GM23248 (cell line): ENCODE data around the gene USP24. TPM values are rescaled to one million over a fixed set of nuclear protein-coding genes. Genes with fewer than 3 reads are reported as not detected.
"Not testable (repeated sequence)": the region's sequence is repeated elsewhere in the genome, so short reads cannot be mapped to it uniquely, and the experiment has no call there.

ENCODE experiments used
- DNase-seq: peaks from one replicate; pipeline ENCODE4 v3.0.0-alpha.2; 2015
- H2AFZ ChIP-seq: fragments of 200-600 bp; sonication (generic); 2 replicates; pipeline ENCODE4 v1.6.1; 2016; ENCODE audit warnings: antibody characterized with exemption
- H3F3A ChIP-seq: fragments of 200-600 bp; sonication (generic); 2 replicates; pipeline ENCODE4 v1.6.1; 2016; ENCODE audit warnings: mild to moderate bottlenecking, antibody characterized with exemption, mixed run types; ENCODE audit not compliant: insufficient read depth
- H3K27ac ChIP-seq: fragments of 200-600 bp; sonication (generic); 2 replicates; pipeline ENCODE4 v1.5.1; 2016; ENCODE audit warnings: mild to moderate bottlenecking
- H3K27me3 ChIP-seq: fragments of 200-600 bp; sonication (generic); replicated peaks from 2 replicates; pipeline ENCODE4 v1.6.1; 2016; ENCODE audit warnings: mild to moderate bottlenecking; ENCODE audit not compliant: insufficient read depth
- H3K36me3 ChIP-seq: fragments of 200-600 bp; sonication (generic); 2 replicates; pipeline ENCODE4 v1.6.1; 2016; ENCODE audit warnings: low read depth, mild to moderate bottlenecking
- H3K4me1 ChIP-seq: fragments of 200-600 bp; sonication (generic); 2 replicates; pipeline ENCODE4 v1.6.1; 2016; ENCODE audit warnings: mild to moderate bottlenecking; ENCODE audit not compliant: insufficient read depth
- H3K4me2 ChIP-seq: fragments of 200-600 bp; sonication (generic); one replicate; pipeline ENCODE4 v1.6.1; 2016; ENCODE audit warnings: mild to moderate bottlenecking; ENCODE audit not compliant: unreplicated experiment
- H3K4me3 ChIP-seq: fragments of 200-600 bp; sonication (generic); 2 replicates; pipeline ENCODE4 v1.5.1; 2016; ENCODE audit warnings: mild to moderate bottlenecking
- H3K79me2 ChIP-seq: fragments of 200-600 bp; sonication (generic); 2 replicates; pipeline ENCODE4 v1.6.1; 2016; ENCODE audit warnings: mild to moderate bottlenecking; ENCODE audit not compliant: insufficient read depth
- H3K9ac ChIP-seq: fragments of 200-600 bp; sonication (generic); 2 replicates; pipeline ENCODE4 v1.6.1; 2016; ENCODE audit warnings: mild to moderate bottlenecking
- H3K9me2 ChIP-seq: fragments of 200-600 bp; sonication (generic); 2 replicates; pipeline ENCODE4 v1.6.1; 2016; ENCODE audit warnings: mixed run types, mild to moderate bottlenecking, moderate library complexity; ENCODE audit not compliant: insufficient read depth
- H3K9me3 ChIP-seq: fragments of 200-600 bp; sonication (generic); one replicate; pipeline ENCODE4 v1.6.1; 2017; ENCODE audit warnings: low read depth
- H4K20me1 ChIP-seq: fragments of 200-600 bp; sonication (generic); 2 replicates; pipeline ENCODE4 v1.6.0; 2016; ENCODE audit not compliant: insufficient read depth
- EZH2 ChIP-seq: fragments of 200-600 bp; sonication (generic); IDR thresholded peaks from 2 replicates; pipeline ENCODE4 v1.6.1; 2018; ENCODE audit warnings: antibody characterized with exemption, mild to moderate bottlenecking; ENCODE audit not compliant: insufficient read depth, poor library complexity, severe bottlenecking
- EZH2phosphoT487 ChIP-seq: fragments of 200-600 bp; sonication (generic); IDR thresholded peaks from 2 replicates; pipeline ENCODE4 v1.6.1; 2018; ENCODE audit warnings: antibody characterized with exemption, moderate library complexity, mild to moderate bottlenecking, low read depth; ENCODE audit not compliant: insufficient read depth
- WGBS, 2 experiments: methylation state at CpG; one replicate each; pipeline ENCODE4 v1.1.6; 2015 to 2017; ENCODE audit warnings: low lambda C conversion rate in 2 of 2, low coverage in 1 of 2; ENCODE audit errors: missing lambda C conversion rate in 2 of 2; 5-methylcytosine and 5-hydroxymethylcytosine counted together
- in situ Hi-C: fragments of 300-500 bp; cut with MboI; formaldehyde crosslinking; loops from 2 replicates; pipeline ENCODE4 v1.15.0; 2020
- polyA plus RNA-seq: library from polyadenylated mRNA; unstranded; fragments of >200 nt; fragmentation: Nextera tagmentation; extraction: Ambion mirVana; gene quantifications from 2 replicates; pipeline ENCODE4 v1.2.1, GENCODE V29; 2016
- total RNA-seq: library from RNA; depleted of rRNA; stranded (reverse); fragments of >200 nt; shearing (Covaris generic); gene quantifications from 2 replicates; pipeline ENCODE4 v1.2.3, GENCODE V29; 2014

Gene USP24
- total and polyA plus RNA-seq, 2 experiments from 2014 or later, result 3.3 to 16.3 TPM

DNA sequence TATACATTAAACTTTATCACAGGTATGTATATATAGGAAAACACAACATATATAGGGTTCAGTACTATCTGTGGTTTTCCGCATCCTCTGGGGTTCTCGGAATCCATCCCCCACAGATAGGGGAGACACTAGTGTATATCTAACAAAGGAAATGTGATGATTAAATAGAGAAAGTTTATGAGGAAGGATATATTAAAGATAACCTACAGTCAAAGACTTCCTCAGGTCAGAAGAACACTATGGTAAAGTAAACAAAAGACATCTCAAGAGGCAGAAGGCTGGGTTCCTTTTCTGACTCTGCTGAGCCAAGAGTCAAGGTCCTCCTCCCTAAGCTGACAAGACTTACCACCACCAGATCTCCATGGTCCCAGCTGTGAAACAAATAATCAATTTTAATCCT is 12.1 kb downstream of the USP24 start:
- Histone ChIP-seq H3K36me3 (no peaks in the 10 kb centered on the region), H2AFZ (no peak overlapping the region), H3K4me3 (no peak overlapping the region), H3K27me3 (no peaks in the 10 kb centered on the region), H3F3A (no peaks in the 10 kb centered on the region), H3K9me2 (no peaks in the 10 kb centered on the region), H3K27ac (no peak overlapping the region), H4K20me1 (peaks cover 21% of the 10 kb centered on the region; the same call in 1 of the 2 replicates), H3K9me3 (no peaks in the 10 kb centered on the region), H3K4me2 (no peak overlapping the region), H3K4me1 (peaks cover 21% of the 10 kb centered on the region), H3K79me2 (peaks cover 99% of the 10 kb centered on the region), H3K9ac (no peak overlapping the region)
- no peak for DNase-seq
- no peak for TF ChIP-seq EZH2
- no peak for TF ChIP-seq EZH2phosphoT487
- in situ Hi-C loops, result no loop called here
- 98% methylated on average over 2 of the region's 2 CpGs for WGBS, 2 experiments

DNA sequence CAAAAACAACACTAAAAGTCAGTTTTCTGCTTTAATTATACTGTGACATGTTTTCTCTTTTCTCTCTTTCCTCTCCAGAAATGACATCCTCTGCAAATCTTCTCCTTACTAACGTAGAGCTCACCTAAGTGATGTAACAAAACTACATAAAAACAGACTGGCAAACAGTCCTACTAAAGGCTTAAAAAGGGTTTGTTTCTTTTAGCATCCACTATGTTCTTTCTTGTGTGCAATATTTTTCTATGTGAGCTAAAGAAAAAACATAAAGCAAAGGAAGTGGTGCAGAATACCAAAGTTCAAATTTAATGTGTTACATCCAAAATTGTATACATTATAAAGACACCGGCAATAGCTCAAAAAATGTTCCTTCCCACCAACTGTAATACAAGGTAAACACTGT is 14.5 kb downstream of the USP24 start:
- in situ Hi-C loops, result no loop called here
- Histone ChIP-seq H3K9me3 (no peaks in the 10 kb centered on the region), H3K4me1 (peaks cover 20% of the 10 kb centered on the region), H3K4me2 (no peak overlapping the region), H3F3A (no peaks in the 10 kb centered on the region; the same call in 1 of the 2 replicates), H3K36me3 (no peaks in the 10 kb centered on the region), H4K20me1 (peaks cover 15% of the 10 kb centered on the region; the same call in 1 of the 2 replicates), H3K9ac (no peak overlapping the region), H3K79me2 (peaks cover 98% of the 10 kb centered on the region), H3K27ac (no peak overlapping the region), H3K9me2 (no peaks in the 10 kb centered on the region), H2AFZ (no peak overlapping the region), H3K27me3 (no peaks in the 10 kb centered on the region), H3K4me3 (no peak overlapping the region)
- TF ChIP-seq EZH2, result no peak
- TF ChIP-seq EZH2phosphoT487, result no peak
- DNase-seq, result no peak
- WGBS, 2 experiments, result 99 to 100% methylated on average over 2 of the region's 2 CpGs

DNA sequence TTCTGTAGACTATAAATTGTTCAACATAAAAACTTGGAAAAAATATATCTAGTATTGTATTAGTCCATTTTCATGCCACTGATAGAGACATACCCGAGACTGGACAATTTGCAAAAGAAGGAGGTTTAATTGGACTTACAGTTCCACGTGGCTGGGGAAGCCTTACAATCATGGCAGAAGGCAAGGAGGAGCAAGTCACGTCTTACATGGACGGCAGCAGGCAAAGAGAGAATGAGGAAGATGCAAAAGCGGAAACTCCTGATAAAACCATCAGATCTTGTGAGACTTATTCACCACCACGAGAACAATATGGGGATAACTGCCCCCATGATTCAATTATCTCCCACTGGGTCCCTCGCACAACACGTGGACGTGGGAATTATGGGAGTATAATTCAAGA is 15.4 kb downstream of the USP24 start:
- 87 to 88% methylated on average over 9 of the region's 9 CpGs for WGBS, 2 experiments
- H2AFZ ChIP-seq, H3K36me3 ChIP-seq, H3K27me3 ChIP-seq, H3F3A ChIP-seq, H3K9me2 ChIP-seq, H3K9me3 ChIP-seq, H3K27ac ChIP-seq, DNase-seq, H3K4me2 ChIP-seq, H3K9ac ChIP-seq, H3K4me3 ChIP-seq, in situ Hi-C loops: not testable (repeated sequence)
- Histone ChIP-seq H3K79me2 (peaks cover 98% of the 10 kb centered on the region), H4K20me1 (peaks cover 13% of the 10 kb centered on the region; the same call in 1 of the 2 replicates), H3K4me1 (peaks cover 20% of the 10 kb centered on the region)

DNA sequence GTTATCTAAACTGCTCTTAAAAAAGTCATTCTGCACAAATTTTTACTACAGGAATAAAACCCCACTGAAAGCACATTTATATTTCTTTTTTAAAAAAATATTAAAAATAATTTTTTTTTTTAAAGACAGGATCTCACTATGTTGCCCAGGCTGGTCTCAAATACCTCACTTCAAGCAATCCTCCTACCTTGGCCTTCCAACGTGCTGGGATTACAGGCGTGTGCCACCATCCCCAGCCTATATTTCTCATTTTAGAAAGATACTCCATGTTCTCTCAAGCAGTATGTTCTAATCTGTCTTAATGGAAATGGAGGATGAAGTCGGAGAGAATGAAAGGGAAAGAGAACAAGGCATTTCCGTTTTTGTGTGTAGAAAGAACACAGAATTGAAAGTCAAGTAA is 17.1 kb downstream of the USP24 start:
- peaks cover 9% of the 10 kb centered on the region; the same call in 1 of the 2 replicates for H4K20me1 ChIP-seq
- peaks cover 98% of the 10 kb centered on the region for H3K79me2 ChIP-seq
- DNase-seq, result no peak

DNA sequence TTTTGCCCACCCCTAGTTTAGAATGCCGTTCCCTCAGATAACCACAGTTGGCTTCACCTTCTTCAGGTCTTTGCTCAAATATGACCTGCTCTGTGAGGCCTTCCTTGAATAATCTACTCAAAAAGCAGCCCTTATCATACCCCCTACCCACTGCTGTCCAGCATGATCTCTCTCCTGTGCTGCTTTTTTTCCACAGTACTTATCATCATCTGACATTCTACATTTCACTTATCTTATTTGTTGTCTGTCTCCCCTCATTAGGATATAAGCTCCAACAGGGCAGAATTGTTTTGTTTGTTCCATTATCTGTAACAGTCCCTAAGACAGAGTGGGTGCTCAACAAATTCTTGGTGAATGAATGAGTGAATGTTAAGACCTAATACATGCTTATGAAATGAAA is 18.1 kb downstream of the USP24 start:
- in situ Hi-C loops, result no loop called here

More for the DNA sequence above, 17.1 kb downstream of the USP24 start:
- H3K36me3 ChIP-seq, result no peaks in the 10 kb centered on the region
- 98 to 100% methylated on average over 4 of the region's 4 CpGs for WGBS, 2 experiments
- peaks cover 10% of the 10 kb centered on the region for H3K4me1 ChIP-seq
- TF ChIP-seq EZH2phosphoT487, result no peak
- no peak for TF ChIP-seq EZH2
- H3K9me2 ChIP-seq, result no peaks in the 10 kb centered on the region
- H3K27me3 ChIP-seq, result no peaks in the 10 kb centered on the region
- H3K4me2 ChIP-seq, result no peak overlapping the region
- H3K9me3 ChIP-seq, result no peaks in the 10 kb centered on the region
- H3K9ac ChIP-seq, result no peak overlapping the region
- no peak overlapping the region for H3K4me3 ChIP-seq
- no peak overlapping the region for H2AFZ ChIP-seq
- in situ Hi-C loops, result no loop called here
- no peak overlapping the region for H3K27ac ChIP-seq
- H3F3A ChIP-seq, result peaks cover 7% of the 10 kb centered on the region; the same call in 1 of the 2 replicates

More for the DNA sequence above, 18.1 kb downstream of the USP24 start:
- Histone ChIP-seq H3K27me3 (no peaks in the 10 kb centered on the region), H3K4me3 (no peak overlapping the region), H3K9me2 (no peaks in the 10 kb centered on the region), H3K9ac (no peak overlapping the region), H3K79me2 (peaks cover 98% of the 10 kb centered on the region), H3F3A (peaks cover 7% of the 10 kb centered on the region; the same call in 1 of the 2 replicates), H3K36me3 (no peaks in the 10 kb centered on the region), H3K4me2 (no peak overlapping the region), H2AFZ (no peak overlapping the region), H4K20me1 (peaks cover 9% of the 10 kb centered on the region; the same call in 1 of the 2 replicates), H3K27ac (no peak overlapping the region), H3K4me1 (peaks cover 10% of the 10 kb centered on the region), H3K9me3 (no peaks in the 10 kb centered on the region)
- DNase-seq, result no peak
- TF ChIP-seq EZH2phosphoT487 (no peak), EZH2 (no peak)
- WGBS, 2 experiments, result 92 to 100% methylated on average over 1 of the region's 1 CpG
